Osteoblast (primary cell): ENCODE measurements around the gene MERTK. TPM values are rescaled to one million over a fixed set of nuclear protein-coding genes. Genes with fewer than 3 reads are reported as not detected.
"Not testable (repeated sequence)": the region's sequence is repeated elsewhere in the genome, so short reads cannot be mapped to it uniquely, and the experiment has no call there.

Source experiments
- DNase-seq: peaks from one replicate; pipeline ENCODE4 v3.0.0; 2011; ENCODE audit warnings: low spot score, mixed read lengths; ENCODE audit not compliant: insufficient read length; ENCODE audit errors: missing footprints
- H2AFZ ChIP-seq: 2 replicates; pipeline ENCODE4 v1.6.0; 2011; ENCODE audit warnings: mild to moderate bottlenecking, low read length
- H3K27ac ChIP-seq: 2 replicates; pipeline ENCODE4 v1.5.1; 2011; ENCODE audit warnings: mild to moderate bottlenecking, low read depth, low read length, moderate library complexity
- H3K27me3 ChIP-seq: 2 replicates; pipeline ENCODE4 v1.6.0; 2012; ENCODE audit warnings: mild to moderate bottlenecking, control low read depth, inconsistent platforms, low read length, moderate library complexity; ENCODE audit not compliant: insufficient read depth
- H3K36me3 ChIP-seq: 2 replicates; pipeline ENCODE4 v1.5.1; 2011; ENCODE audit warnings: mild to moderate bottlenecking, low read length, control low read depth, moderate library complexity; ENCODE audit not compliant: insufficient read depth
- H3K4me1 ChIP-seq: 2 replicates; pipeline ENCODE4 v1.5.1; 2011; ENCODE audit warnings: mild to moderate bottlenecking, low read length, control low read depth, moderate library complexity; ENCODE audit not compliant: insufficient read depth
- H3K4me2 ChIP-seq: 2 replicates; pipeline ENCODE4 v1.6.0; 2011; ENCODE audit warnings: mild to moderate bottlenecking, low read length; ENCODE audit not compliant: insufficient read depth
- H3K4me3 ChIP-seq: fragments of 200-600 bp; sonication (generic); 3 replicates; pipeline ENCODE4 v1.5.1; 2012; ENCODE audit warnings: mild to moderate bottlenecking, low read length, inconsistent platforms; ENCODE audit not compliant: insufficient read depth
- H3K79me2 ChIP-seq: 2 replicates; pipeline ENCODE4 v1.6.0; 2012; ENCODE audit warnings: mild to moderate bottlenecking, low read length, control low read depth, inconsistent platforms; ENCODE audit not compliant: insufficient read depth
- H3K9me3 ChIP-seq: 2 replicates; pipeline ENCODE4 v1.5.1; 2011; ENCODE audit warnings: low read depth, low read length, control low read depth
- H4K20me1 ChIP-seq: 2 replicates; pipeline ENCODE4 v1.6.0; 2012; ENCODE audit warnings: mild to moderate bottlenecking, low read length, control low read depth; ENCODE audit not compliant: insufficient read depth
- CTCF ChIP-seq: IDR thresholded peaks from 2 replicates; pipeline ENCODE4 v1.5.1; 2011; ENCODE audit warnings: mild to moderate bottlenecking, low read depth, low read length, moderate library complexity; ENCODE audit errors: extremely low read depth
- total RNA-seq: library from RNA; depleted of rRNA; stranded (reverse); fragments of >200 nt; gene quantifications from 2 replicates; pipeline ENCODE4 v1.2.3, GENCODE V29; 2012

Gene MERTK
- total RNA-seq, 1 donor, result 0.72 TPM

GRCh38 chr2:112061840-112062239, 163.4 kb downstream of the MERTK start:
- no peaks in the 10 kb centered on the region for H3K27me3 ChIP-seq
- H3K27ac ChIP-seq, result no peak overlapping the region
- H3K4me2 ChIP-seq, result no peak overlapping the region
- peaks cover 60% of the 10 kb centered on the region for H3K36me3 ChIP-seq
- no peak for DNase-seq
- peaks cover 54% of the 10 kb centered on the region for H3K79me2 ChIP-seq
- no peaks in the 10 kb centered on the region for H3K9me3 ChIP-seq
- no peak overlapping the region for H3K4me3 ChIP-seq
- peaks cover 19% of the 10 kb centered on the region for H4K20me1 ChIP-seq
- H3K4me1 ChIP-seq, result peaks cover 19% of the 10 kb centered on the region
- no peak for TF ChIP-seq CTCF
- no peak overlapping the region for H2AFZ ChIP-seq

DNA sequence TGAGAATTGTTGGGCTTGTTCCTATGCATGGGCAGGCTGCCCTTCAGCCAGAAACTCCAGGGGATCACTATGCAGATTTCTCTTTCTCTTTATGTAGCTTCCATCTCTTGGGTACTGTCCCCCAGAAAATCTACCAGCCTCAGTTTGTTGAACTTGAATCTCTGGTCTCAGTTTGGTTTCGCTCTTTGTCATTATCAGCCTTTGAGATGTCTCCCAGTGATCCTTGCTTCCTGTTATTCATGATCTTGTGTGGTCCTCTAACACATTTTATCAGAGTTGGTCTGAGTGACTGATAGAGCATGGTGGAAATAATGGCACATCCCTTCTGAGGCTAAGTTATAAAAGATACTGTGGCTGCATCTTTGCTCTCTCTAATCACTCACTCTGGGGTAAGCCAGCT, 164.5 kb downstream of the MERTK start:
- Histone ChIP-seq H3K4me3 (no peak overlapping the region), H4K20me1 (peaks cover 11% of the 10 kb centered on the region), H3K4me2 (no peak overlapping the region), H3K79me2 (peaks cover 44% of the 10 kb centered on the region), H3K27me3 (no peaks in the 10 kb centered on the region), H3K27ac (no peak overlapping the region), H3K9me3 (no peaks in the 10 kb centered on the region), H2AFZ (no peak overlapping the region), H3K36me3 (peaks cover 70% of the 10 kb centered on the region), H3K4me1 (peaks cover 12% of the 10 kb centered on the region)
- no peak for TF ChIP-seq CTCF
- no peak for DNase-seq

DNA sequence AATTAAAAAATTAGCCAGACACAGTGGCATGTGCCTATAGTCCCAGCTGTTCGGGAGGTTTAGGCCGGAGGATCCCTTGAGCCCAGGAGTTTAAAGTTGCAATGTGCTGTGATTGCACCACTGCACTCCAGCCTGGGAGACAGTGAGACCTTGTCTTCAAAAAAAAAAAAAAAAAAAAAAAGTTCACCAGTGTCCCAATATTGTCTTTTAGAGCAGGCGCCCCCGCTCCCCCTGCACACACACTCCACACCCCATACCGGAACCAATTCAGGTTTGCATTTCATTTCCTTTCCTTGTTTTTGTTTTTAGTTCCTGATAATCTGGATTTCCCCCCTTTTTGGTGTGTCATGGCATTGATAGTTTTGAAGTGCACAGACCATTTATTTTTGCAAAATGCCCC, 167.1 kb downstream of the MERTK start:
- peaks cover 69% of the 10 kb centered on the region for H3K36me3 ChIP-seq
- DNase-seq, result no peak
- peaks cover 12% of the 10 kb centered on the region for H3K4me1 ChIP-seq
- H3K9me3 ChIP-seq, result no peaks in the 10 kb centered on the region
- H4K20me1 ChIP-seq, result no peaks in the 10 kb centered on the region
- peaks cover 31% of the 10 kb centered on the region for H3K79me2 ChIP-seq
- peak overlapping the region; percentile 29 for H3K27ac ChIP-seq
- no peak overlapping the region for H3K4me3 ChIP-seq
- no peak for TF ChIP-seq CTCF
- no peak overlapping the region for H3K4me2 ChIP-seq
- H2AFZ ChIP-seq, result no peak overlapping the region
- H3K27me3 ChIP-seq, result no peaks in the 10 kb centered on the region

- H3K36me3 ChIP-seq, result peaks cover 64% of the 10 kb centered on the region
- no peak for TF ChIP-seq CTCF
- H3K79me2 ChIP-seq, result peaks cover 31% of the 10 kb centered on the region
- H3K4me2 ChIP-seq, result no peak overlapping the region
- peak overlapping the region; percentile 29 for H3K27ac ChIP-seq
- H2AFZ ChIP-seq, result no peak overlapping the region
- peak; percentile 31 for DNase-seq
- H4K20me1 ChIP-seq, result no peaks in the 10 kb centered on the region
- no peaks in the 10 kb centered on the region for H3K27me3 ChIP-seq
- H3K4me3 ChIP-seq, result no peak overlapping the region
- H3K9me3 ChIP-seq, result no peaks in the 10 kb centered on the region
- H3K4me1 ChIP-seq, result peaks cover 12% of the 10 kb centered on the region
These were observed 167.6 kb downstream of the MERTK start for GRCh38 chr2:112065966-112066365.

GRCh38 chr2:112069794-112070193, 171.4 kb downstream of the MERTK start:
- not testable (repeated sequence) for H2AFZ ChIP-seq, H3K27me3 ChIP-seq, H3K4me2 ChIP-seq, H3K27ac ChIP-seq, H3K4me3 ChIP-seq, H4K20me1 ChIP-seq, H3K9me3 ChIP-seq, DNase-seq
- H3K79me2 ChIP-seq, result peaks cover 35% of the 10 kb centered on the region
- peaks cover 44% of the 10 kb centered on the region for H3K36me3 ChIP-seq
- H3K4me1 ChIP-seq, result peaks cover 18% of the 10 kb centered on the region
